GM23248 (cell line): ENCODE data around the gene COL11A2. TPM values are rescaled to one million over a fixed set of nuclear protein-coding genes. Genes with fewer than 3 reads are reported as not detected.

ENCODE experiments used
- DNase-seq: peaks from one replicate; pipeline ENCODE4 v3.0.0-alpha.2; 2015
- H2AFZ ChIP-seq: fragments of 200-600 bp; sonication (generic); 2 replicates; pipeline ENCODE4 v1.6.1; 2016; ENCODE audit warnings: antibody characterized with exemption
- H3F3A ChIP-seq: fragments of 200-600 bp; sonication (generic); 2 replicates; pipeline ENCODE4 v1.6.1; 2016; ENCODE audit warnings: mild to moderate bottlenecking, antibody characterized with exemption, mixed run types; ENCODE audit not compliant: insufficient read depth
- H3K27ac ChIP-seq: fragments of 200-600 bp; sonication (generic); 2 replicates; pipeline ENCODE4 v1.5.1; 2016; ENCODE audit warnings: mild to moderate bottlenecking
- H3K27me3 ChIP-seq: fragments of 200-600 bp; sonication (generic); replicated peaks from 2 replicates; pipeline ENCODE4 v1.6.1; 2016; ENCODE audit warnings: mild to moderate bottlenecking; ENCODE audit not compliant: insufficient read depth
- H3K36me3 ChIP-seq: fragments of 200-600 bp; sonication (generic); 2 replicates; pipeline ENCODE4 v1.6.1; 2016; ENCODE audit warnings: low read depth, mild to moderate bottlenecking
- H3K4me1 ChIP-seq: fragments of 200-600 bp; sonication (generic); 2 replicates; pipeline ENCODE4 v1.6.1; 2016; ENCODE audit warnings: mild to moderate bottlenecking; ENCODE audit not compliant: insufficient read depth
- H3K4me2 ChIP-seq: fragments of 200-600 bp; sonication (generic); one replicate; pipeline ENCODE4 v1.6.1; 2016; ENCODE audit warnings: mild to moderate bottlenecking; ENCODE audit not compliant: unreplicated experiment
- H3K4me3 ChIP-seq: fragments of 200-600 bp; sonication (generic); 2 replicates; pipeline ENCODE4 v1.5.1; 2016; ENCODE audit warnings: mild to moderate bottlenecking
- H3K79me2 ChIP-seq: fragments of 200-600 bp; sonication (generic); 2 replicates; pipeline ENCODE4 v1.6.1; 2016; ENCODE audit warnings: mild to moderate bottlenecking; ENCODE audit not compliant: insufficient read depth
- H3K9ac ChIP-seq: fragments of 200-600 bp; sonication (generic); 2 replicates; pipeline ENCODE4 v1.6.1; 2016; ENCODE audit warnings: mild to moderate bottlenecking
- H3K9me2 ChIP-seq: fragments of 200-600 bp; sonication (generic); 2 replicates; pipeline ENCODE4 v1.6.1; 2016; ENCODE audit warnings: mixed run types, mild to moderate bottlenecking, moderate library complexity; ENCODE audit not compliant: insufficient read depth
- H3K9me3 ChIP-seq: fragments of 200-600 bp; sonication (generic); one replicate; pipeline ENCODE4 v1.6.1; 2017; ENCODE audit warnings: low read depth
- H4K20me1 ChIP-seq: fragments of 200-600 bp; sonication (generic); 2 replicates; pipeline ENCODE4 v1.6.0; 2016; ENCODE audit not compliant: insufficient read depth
- EZH2 ChIP-seq: fragments of 200-600 bp; sonication (generic); IDR thresholded peaks from 2 replicates; pipeline ENCODE4 v1.6.1; 2018; ENCODE audit warnings: antibody characterized with exemption, mild to moderate bottlenecking; ENCODE audit not compliant: insufficient read depth, poor library complexity, severe bottlenecking
- EZH2phosphoT487 ChIP-seq: fragments of 200-600 bp; sonication (generic); IDR thresholded peaks from 2 replicates; pipeline ENCODE4 v1.6.1; 2018; ENCODE audit warnings: antibody characterized with exemption, moderate library complexity, mild to moderate bottlenecking, low read depth; ENCODE audit not compliant: insufficient read depth
- WGBS, 2 experiments: methylation state at CpG; one replicate each; pipeline ENCODE4 v1.1.6; 2015 to 2017; ENCODE audit warnings: low lambda C conversion rate in 2 of 2, low coverage in 1 of 2; ENCODE audit errors: missing lambda C conversion rate in 2 of 2; 5-methylcytosine and 5-hydroxymethylcytosine counted together
- in situ Hi-C: fragments of 300-500 bp; cut with MboI; formaldehyde crosslinking; loops from 2 replicates; pipeline ENCODE4 v1.15.0; 2020
- polyA plus RNA-seq: library from polyadenylated mRNA; unstranded; fragments of >200 nt; fragmentation: Nextera tagmentation; extraction: Ambion mirVana; gene quantifications from 2 replicates; pipeline ENCODE4 v1.2.1, GENCODE V29; 2016
- total RNA-seq: library from RNA; depleted of rRNA; stranded (reverse); fragments of >200 nt; shearing (Covaris generic); gene quantifications from 2 replicates; pipeline ENCODE4 v1.2.3, GENCODE V29; 2014

COL11A2 gene
- total and polyA plus RNA-seq, 2 experiments from 2014 or later = 0.31 to 0.32 TPM

DNA sequence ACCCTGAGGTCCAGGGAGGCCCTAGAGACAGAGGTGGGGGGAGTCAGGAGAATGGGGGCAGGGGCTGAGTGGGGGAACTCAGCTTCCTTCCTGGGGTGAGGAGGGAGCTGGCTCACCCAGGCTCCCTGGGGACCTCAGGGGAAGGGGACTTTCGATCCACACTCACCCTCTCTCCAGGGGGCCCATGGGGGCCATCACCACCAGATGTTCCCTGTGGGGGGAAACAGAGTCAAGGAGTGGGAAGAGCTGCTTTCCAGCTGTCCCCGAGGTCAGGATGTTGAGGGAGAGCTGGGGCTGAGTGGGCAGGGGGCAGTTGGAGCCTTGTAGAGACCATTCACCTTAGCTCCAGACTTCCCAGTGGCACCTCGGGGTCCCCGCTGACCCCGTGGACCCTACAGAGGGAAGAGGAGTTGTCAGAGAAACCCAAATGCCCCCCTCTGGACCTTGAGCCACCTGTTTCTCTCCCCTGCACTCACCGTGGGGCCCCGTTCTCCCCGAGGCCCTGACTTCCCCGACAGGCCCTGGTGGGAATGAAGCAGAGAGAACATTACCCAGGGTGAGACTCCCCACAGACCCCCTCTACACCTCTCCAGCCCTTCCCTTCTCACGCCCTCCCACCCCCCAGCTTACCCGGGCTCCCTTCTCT lies 18.6 kb downstream of the COL11A2 start:
- no peaks in the 10 kb centered on the region for H3K79me2 ChIP-seq
- H3K27me3 ChIP-seq = no peaks in the 10 kb centered on the region
- no peak overlapping the region for H3K4me3 ChIP-seq
- in situ Hi-C loops = no loop called here
- no peak for DNase-seq
- H3K27ac ChIP-seq = no peak overlapping the region
- no peaks in the 10 kb centered on the region for H3K36me3 ChIP-seq
- no peaks in the 10 kb centered on the region for H3K9me3 ChIP-seq
- H3K4me1 ChIP-seq = no peaks in the 10 kb centered on the region
- 42 to 50% methylated on average over 10 to 11 of the region's 11 CpGs for WGBS, 2 experiments
- H3K4me2 ChIP-seq = no peak overlapping the region
- no peak for TF ChIP-seq EZH2phosphoT487
- no peak for TF ChIP-seq EZH2
- H4K20me1 ChIP-seq = no peaks in the 10 kb centered on the region
- H2AFZ ChIP-seq = no peak overlapping the region
- no peaks in the 10 kb centered on the region for H3K9me2 ChIP-seq
- no peaks in the 10 kb centered on the region for H3F3A ChIP-seq
- no peak overlapping the region for H3K9ac ChIP-seq

GRCh38 chr6:33172688-33173534 lies 19.4 kb downstream of the COL11A2 start:
- WGBS, 2 experiments = 44 to 53% methylated on average over 15 to 16 of the region's 16 CpGs
- Histone ChIP-seq H4K20me1 (no peaks in the 10 kb centered on the region), H3K4me1 (no peaks in the 10 kb centered on the region), H3K79me2 (no peaks in the 10 kb centered on the region), H2AFZ (no peak overlapping the region), H3K4me3 (no peak overlapping the region), H3K9me2 (no peaks in the 10 kb centered on the region), H3F3A (no peaks in the 10 kb centered on the region), H3K27ac (no peak overlapping the region), H3K9ac (no peak overlapping the region), H3K4me2 (no peak overlapping the region), H3K27me3 (no peaks in the 10 kb centered on the region), H3K36me3 (no peaks in the 10 kb centered on the region), H3K9me3 (no peaks in the 10 kb centered on the region)
- DNase-seq = peak; percentile 66
- in situ Hi-C loops = no loop called here
- TF ChIP-seq EZH2 (no peak), EZH2phosphoT487 (no peak)

GRCh38 chr6:33171880-33172687 lies 20.2 kb downstream of the COL11A2 start:
- Histone ChIP-seq H3K9me3 (no peaks in the 10 kb centered on the region), H4K20me1 (no peaks in the 10 kb centered on the region), H3K27ac (no peak overlapping the region), H3K79me2 (no peaks in the 10 kb centered on the region), H3K27me3 (no peaks in the 10 kb centered on the region), H3K36me3 (no peaks in the 10 kb centered on the region), H3K4me2 (no peak overlapping the region), H3K9me2 (no peaks in the 10 kb centered on the region), H3F3A (no peaks in the 10 kb centered on the region), H2AFZ (no peak overlapping the region), H3K4me1 (no peaks in the 10 kb centered on the region), H3K4me3 (no peak overlapping the region), H3K9ac (no peak overlapping the region)
- WGBS, 2 experiments = 46 to 52% methylated on average over 7 to 8 of the region's 8 CpGs
- TF ChIP-seq EZH2 (no peak), EZH2phosphoT487 (no peak)
- in situ Hi-C loops = no loop called here
- DNase-seq = no peak

GRCh38 chr6:33171016-33171879 lies 21.0 kb downstream of the COL11A2 start:
- no peak for DNase-seq
- H3K4me1 ChIP-seq = no peaks in the 10 kb centered on the region
- H3K79me2 ChIP-seq = no peaks in the 10 kb centered on the region
- H3K9me3 ChIP-seq = no peaks in the 10 kb centered on the region
- TF ChIP-seq EZH2phosphoT487 = no peak
- TF ChIP-seq EZH2 = no peak
- no peaks in the 10 kb centered on the region for H3K9me2 ChIP-seq
- H3F3A ChIP-seq = no peaks in the 10 kb centered on the region
- no peak overlapping the region for H3K27ac ChIP-seq
- no peaks in the 10 kb centered on the region for H3K36me3 ChIP-seq
- H2AFZ ChIP-seq = no peak overlapping the region
- H3K4me2 ChIP-seq = no peak overlapping the region
- H3K9ac ChIP-seq = no peak overlapping the region
- H3K4me3 ChIP-seq = no peak overlapping the region
- in situ Hi-C loops = no loop called here
- 71 to 75% methylated on average over 11 of the region's 11 CpGs for WGBS, 2 experiments
- H3K27me3 ChIP-seq = no peaks in the 10 kb centered on the region
- no peaks in the 10 kb centered on the region for H4K20me1 ChIP-seq
